ENCODE data around the gene PEX14. TPM values are rescaled to one million over a fixed set of nuclear protein-coding genes. Genes with fewer than 3 reads are reported as not detected.
"Not testable (repeated sequence)": the region's sequence is repeated elsewhere in the genome, so short reads cannot be mapped to it uniquely, and the experiment has no call there.

Gene PEX14
- total RNA-seq, 4 donors from 2014 or later, result 16.3 to 29.7 (median 26.2) TPM

GRCh38 chr1:10470043-10470442 lies 4.7 kb upstream of the PEX14 start:
- no peaks in the 10 kb centered on the region for H3K27me3 ChIP-seq
- DNase-seq, result no peak
- H3K27ac ChIP-seq, result no peak overlapping the region
- TF ChIP-seq POLR2A (IDR thresholded peaks at IDR 0.05), result no peak
- no peak for TF ChIP-seq CTCF (IDR thresholded peaks at IDR 0.05)
- no peak overlapping the region for H3K4me3 ChIP-seq
- H3K36me3 ChIP-seq, result peaks cover 0 to 40% (median 0%) of the 10 kb centered on the region in 3 donors
- H3K9me3 ChIP-seq, result no peaks in the 10 kb centered on the region
- H3K4me1 ChIP-seq, result peaks cover 0 to 8% (median 4%) of the 10 kb centered on the region in 4 donors

GRCh38 chr1:10471411-10472219 lies 3.1 kb upstream of the PEX14 start:
- no peak for TF ChIP-seq CTCF (IDR thresholded peaks at IDR 0.05)
- TF ChIP-seq POLR2A (IDR thresholded peaks at IDR 0.05), result no peak
- Histone ChIP-seq H3K36me3 (peaks cover 0 to 24% (median 0%) of the 10 kb centered on the region in 3 donors), H3K27ac (peak overlapping the region; percentile 54 to 82 (median 72)), H3K4me1 (peaks cover 0 to 20% (median 10%) of the 10 kb centered on the region in 4 donors), H3K4me3 (peak overlapping the region; percentile 64 to 95 (median 74)), H3K27me3 (no peaks in the 10 kb centered on the region), H3K9me3 (no peaks in the 10 kb centered on the region)
- DNase-seq, result no peak

GRCh38 chr1:10472220-10473144 lies 2.3 kb upstream of the PEX14 start, which contains the start of gene DFFA:
Gene DFFA, minus strand, starts transcription at chr1:10472529. Its CDS starts 71 bp downstream, at chr1:10472458.
- H3K4me1 ChIP-seq, result peaks cover 0 to 24% (median 10%) of the 10 kb centered on the region in 4 donors
- H3K27ac ChIP-seq, result peak within 1 kb of the TSS; percentile 54 to 82 (median 72)
- H3K27me3 ChIP-seq, result no peaks in the 10 kb centered on the region
- peak; percentile 92 to 97 (median 97) for DNase-seq
- H3K36me3 ChIP-seq, result peaks cover 0 to 18% (median 0%) of the 10 kb centered on the region in 3 donors
- peak; percentile 22 to 40 for TF ChIP-seq POLR2A (IDR thresholded peaks at IDR 0.05)
- peak in 1 of 6 experiments; percentile 8 for TF ChIP-seq CTCF (IDR thresholded peaks at IDR 0.05)
- peak within 1 kb of the TSS; percentile 64 to 95 (median 74) for H3K4me3 ChIP-seq
- H3K9me3 ChIP-seq, result no peaks in the 10 kb centered on the region

GRCh38 chr1:10473145-10473765 lies 1.5 kb upstream of the PEX14 start:
- Histone ChIP-seq H3K9me3 (no peaks in the 10 kb centered on the region), H3K36me3 (peaks cover 0 to 10% (median 0%) of the 10 kb centered on the region in 3 donors), H3K27ac (peak overlapping the region in 2 of 4 donors; percentile 54 to 82), H3K4me3 (no peak overlapping the region), H3K4me1 (peaks cover 0 to 24% (median 10%) of the 10 kb centered on the region in 4 donors), H3K27me3 (no peaks in the 10 kb centered on the region)
- no peak for DNase-seq
- TF ChIP-seq POLR2A (IDR thresholded peaks at IDR 0.05), result no peak
- TF ChIP-seq CTCF (IDR thresholded peaks at IDR 0.05), result no peak

GRCh38 chr1:10474309-10474612 lies 489 bp upstream of the PEX14 start:
- H3K4me1 ChIP-seq, result peaks cover 0 to 24% (median 10%) of the 10 kb centered on the region in 4 donors
- not testable (repeated sequence) for H3K27me3 ChIP-seq, H3K9me3 ChIP-seq, DNase-seq, H3K36me3 ChIP-seq
- H3K4me3 ChIP-seq, result peak overlapping the region; percentile 71 to 99 (median 89)
- H3K27ac ChIP-seq, result peak overlapping the region; percentile 86 to 90 (median 88)
